HEK293 (cell line): ENCODE results near the gene MAPK8IP3.

Experiments
- CTCF ChIA-PET: fragments of 350-600 bp; formaldehyde crosslinking; extraction: SDS; loops from one replicate; lab custom pipeline; 2021; ENCODE audit warnings: antibody characterized with exemption; lab: Yijun Ruan, JAX
- POLR2A ChIA-PET: fragments of 300-600 bp; formaldehyde crosslinking; extraction: SDS; loops from one replicate; lab custom pipeline; 2020; ENCODE audit warnings: antibody characterized with exemption, inconsistent platforms; lab: Yijun Ruan, JAX
- H3K27ac ChIP-seq: fragments of 200-500 bp; sonication (Bioruptor generic); 2 replicates; pipeline ENCODE4 v1.5.1; 2014; ENCODE audit warnings: low read depth, low read length, control low read depth, inconsistent platforms; ENCODE audit errors: extremely low read depth
- H3K36me3 ChIP-seq, 2 experiments: fragments of 200-500 bp in 1 of 2; sonication (Bioruptor generic) in 1 of 2; 1 replicate in 1 of 2; 2 replicates in 1 of 2; pipeline ENCODE4 v1.5.1; 2014 to 2017; ENCODE audit warnings: inconsistent platforms in 2 of 2, low read length in 2 of 2; ENCODE audit not compliant: control insufficient read depth in 2 of 2, insufficient read depth in 1 of 2
- H3K4me1 ChIP-seq: fragments of 200-500 bp; sonication (Bioruptor generic); 2 replicates; pipeline ENCODE4 v1.5.1; 2014; ENCODE audit warnings: mild to moderate bottlenecking, low read length, inconsistent platforms; ENCODE audit not compliant: control insufficient read depth, insufficient read depth
- H3K4me3 ChIP-seq: 2 replicates; pipeline ENCODE4 v1.5.1; 2011; ENCODE audit warnings: low read depth, mild to moderate bottlenecking, control low read depth, low read length, moderate library complexity
- H3K9me3 ChIP-seq: fragments of 200-500 bp; sonication (Bioruptor generic); 2 replicates; pipeline ENCODE4 v1.5.1; 2014; ENCODE audit warnings: low read depth, low read length, inconsistent platforms; ENCODE audit not compliant: control insufficient read depth, insufficient read depth
- EGR2 ChIP-seq: fragments of 450-650 bp; formaldehyde crosslinking; IDR thresholded peaks from 2 replicates; pipeline ENCODE4 v1.5.1; 2016; ENCODE audit warnings: low read depth, missing biosample characterization, missing genetic modification characterization
- GLIS1 ChIP-seq: fragments of 450-650 bp; formaldehyde crosslinking; IDR thresholded peaks from 2 replicates; pipeline ENCODE4 v1.5.1; 2016; ENCODE audit warnings: missing biosample characterization, missing genetic modification characterization
- HIC1 ChIP-seq: fragments of 450-650 bp; formaldehyde crosslinking; IDR thresholded peaks from 2 replicates; pipeline ENCODE4 v1.5.1; 2016; ENCODE audit warnings: missing biosample characterization, missing genetic modification characterization
- HOXA7 ChIP-seq: sonication (generic); formaldehyde crosslinking; IDR thresholded peaks from 2 replicates; pipeline ENCODE4 v1.8.1; 2022; ENCODE audit warnings: missing genetic modification reagents, borderline replicate concordance
- KLF8 ChIP-seq: fragments of 450-650 bp; formaldehyde crosslinking; IDR thresholded peaks from 2 replicates; pipeline ENCODE4 v1.5.1; 2016; ENCODE audit warnings: missing biosample characterization, missing genetic modification characterization
- MYNN ChIP-seq: fragments of 450-650 bp; formaldehyde crosslinking; IDR thresholded peaks from 2 replicates; pipeline ENCODE4 v1.5.1; 2016; ENCODE audit warnings: missing biosample characterization, missing genetic modification characterization, borderline replicate concordance
- MZF1 ChIP-seq: fragments of 450-650 bp; formaldehyde crosslinking; IDR thresholded peaks from 2 replicates; pipeline ENCODE4 v1.5.1; 2017; ENCODE audit warnings: missing biosample characterization, missing genetic modification characterization, borderline replicate concordance
- PBX3 ChIP-seq: sonication (generic); formaldehyde crosslinking; IDR thresholded peaks from 2 replicates; pipeline ENCODE4 v1.8.1; 2022; ENCODE audit warnings: mild to moderate bottlenecking, moderate library complexity, missing genetic modification reagents
- SALL2 ChIP-seq: fragments of 450-650 bp; formaldehyde crosslinking; IDR thresholded peaks from 2 replicates; pipeline ENCODE4 v1.5.0; 2017; ENCODE audit warnings: missing biosample characterization, mild to moderate bottlenecking, missing genetic modification characterization, borderline replicate concordance
- SCRT1 ChIP-seq: fragments of 450-650 bp; formaldehyde crosslinking; IDR thresholded peaks from 2 replicates; pipeline ENCODE4 v1.5.1; 2016; ENCODE audit warnings: missing biosample characterization, missing genetic modification characterization, borderline replicate concordance
- SCRT2 ChIP-seq: fragments of 450-650 bp; formaldehyde crosslinking; IDR thresholded peaks from 2 replicates; pipeline ENCODE4 v1.5.1; 2016; ENCODE audit warnings: missing biosample characterization, missing genetic modification characterization
- SETDB1 ChIP-seq: IDR thresholded peaks from one replicate; pipeline ENCODE4 v1.6.1; 2017; ENCODE audit warnings: mild to moderate bottlenecking, low read length, moderate library complexity, mixed read lengths; ENCODE audit not compliant: insufficient read length
- SP7 ChIP-seq: fragments of 450-650 bp; formaldehyde crosslinking; IDR thresholded peaks from 2 replicates; pipeline ENCODE4 v1.5.1; 2016; ENCODE audit warnings: missing biosample characterization, missing genetic modification characterization
- ZBTB6 ChIP-seq: fragments of 450-650 bp; formaldehyde crosslinking; IDR thresholded peaks from 2 replicates; pipeline ENCODE4 v1.5.1; 2017; ENCODE audit warnings: missing biosample characterization, missing genetic modification characterization
- ZEB2 ChIP-seq: fragments of 450-650 bp; formaldehyde crosslinking; IDR thresholded peaks from 2 replicates; pipeline ENCODE4 v1.5.1; 2016; ENCODE audit warnings: missing biosample characterization, missing genetic modification characterization
- ZNF10 ChIP-seq: fragments of 450-650 bp; formaldehyde crosslinking; IDR thresholded peaks from 2 replicates; pipeline ENCODE4 v1.5.1; 2017; ENCODE audit warnings: missing biosample characterization, missing genetic modification characterization
- ZNF114 ChIP-seq: fragments of 450-650 bp; formaldehyde crosslinking; IDR thresholded peaks from 2 replicates; pipeline ENCODE4 v1.5.0; 2017; ENCODE audit warnings: missing biosample characterization, missing genetic modification characterization
- ZNF140 ChIP-seq: fragments of 450-650 bp; formaldehyde crosslinking; IDR thresholded peaks from 2 replicates; pipeline ENCODE4 v1.5.1; 2016; ENCODE audit warnings: missing biosample characterization, missing genetic modification characterization
- ZNF146 ChIP-seq: fragments of 450-650 bp; formaldehyde crosslinking; IDR thresholded peaks from 2 replicates; pipeline ENCODE4 v1.5.1; 2016; ENCODE audit warnings: missing biosample characterization, missing genetic modification characterization
- ZNF16 ChIP-seq: fragments of 450-650 bp; formaldehyde crosslinking; IDR thresholded peaks from 2 replicates; pipeline ENCODE4 v1.5.1; 2016; ENCODE audit warnings: low read depth, missing biosample characterization, missing genetic modification characterization
- ZNF174 ChIP-seq: fragments of 450-650 bp; formaldehyde crosslinking; IDR thresholded peaks from 2 replicates; pipeline ENCODE4 v1.5.0; 2017; ENCODE audit warnings: missing biosample characterization, mild to moderate bottlenecking, missing genetic modification characterization
- ZNF214 ChIP-seq: fragments of 450-650 bp; formaldehyde crosslinking; IDR thresholded peaks from 2 replicates; pipeline ENCODE4 v1.5.1; 2017; ENCODE audit warnings: missing biosample characterization, mild to moderate bottlenecking, missing genetic modification characterization, borderline replicate concordance
- ZNF488 ChIP-seq: fragments of 450-650 bp; formaldehyde crosslinking; IDR thresholded peaks from 2 replicates; pipeline ENCODE4 v1.5.1; 2016; ENCODE audit warnings: missing biosample characterization, missing genetic modification characterization
- ZNF514 ChIP-seq: fragments of 450-650 bp; formaldehyde crosslinking; IDR thresholded peaks from 2 replicates; pipeline ENCODE4 v1.5.1; 2016; ENCODE audit warnings: missing biosample characterization, missing genetic modification characterization
- ZNF645 ChIP-seq: fragments of 450-650 bp; formaldehyde crosslinking; IDR thresholded peaks from 2 replicates; pipeline ENCODE4; 2016; ENCODE audit warnings: missing biosample characterization, missing genetic modification characterization
- ZNF664 ChIP-seq: fragments of 450-650 bp; formaldehyde crosslinking; IDR thresholded peaks from 2 replicates; pipeline ENCODE4 v1.5.1; 2016; ENCODE audit warnings: missing biosample characterization, missing genetic modification characterization
- ZNF701 ChIP-seq: fragments of 450-650 bp; formaldehyde crosslinking; IDR thresholded peaks from 2 replicates; pipeline ENCODE4 v1.5.1; 2016; ENCODE audit warnings: missing biosample characterization, missing genetic modification characterization
- ZNF768 ChIP-seq: fragments of 450-650 bp; formaldehyde crosslinking; IDR thresholded peaks from 2 replicates; pipeline ENCODE4 v1.5.1; 2018; ENCODE audit warnings: missing biosample characterization, mild to moderate bottlenecking, missing genetic modification characterization
- ZNF837 ChIP-seq: fragments of 450-650 bp; formaldehyde crosslinking; IDR thresholded peaks from 2 replicates; pipeline ENCODE4 v1.5.1; 2016; ENCODE audit warnings: missing biosample characterization, missing genetic modification characterization
- ZNF843 ChIP-seq: fragments of 450-650 bp; formaldehyde crosslinking; IDR thresholded peaks from 2 replicates; pipeline ENCODE4 v1.5.1; 2016; ENCODE audit warnings: missing biosample characterization, missing genetic modification characterization

Gene MAPK8IP3

GRCh38 chr16:1691956-1692355, 14.0 kb upstream of the MAPK8IP3 start:
- Histone ChIP-seq H3K4me3 (no peak overlapping the region), H3K9me3 (no peaks in the 10 kb centered on the region), H3K4me1 (no peaks in the 10 kb centered on the region; the same call in 1 of the 2 replicates), H3K27ac (no peak overlapping the region), H3K36me3 (peaks cover 58 to 93% of the 10 kb centered on the region in 2 experiments)
- ChIA-PET POLR2A (interaction anchor here (1.4 kb wide), 1 partner anchor 14 kb away, joined by 3 read pairs; the partner anchor contains the start of gene JPT2), CTCF (interaction anchor here (0.7 kb wide), 1 partner anchor 311 kb away, joined by 3 read pairs; no protein-coding TSS in a partner anchor)
- TF ChIP-seq SALL2 (tag by site-specific recombination) (no peak), EGR2 (0 out of 2 replicates have a peak, but pooled peaks have one; percentile 7)

- H3K9me3 ChIP-seq: no peaks in the 10 kb centered on the region
- TF ChIP-seq ZNF10 (tag by site-specific recombination) (no peak), ZNF514 (tag by site-specific recombination) (no peak), GLIS1 (tag by site-specific recombination) (no peak), PBX3 (CRISPR knock-in tag) (no peak), ZBTB6 (no peak), SCRT2 (tag by site-specific recombination) (peak; percentile 89), SETDB1 (peak; percentile 29), ZNF114 (no peak), ZNF16 (tag by site-specific recombination) (no peak), ZNF146 (tag by site-specific recombination) (peak; percentile 92), SCRT1 (peak; percentile 68; the same call in 1 of the 2 replicates), ZNF174 (tag by site-specific recombination) (no peak), ZNF843 (tag by site-specific recombination) (no peak), ZNF837 (tag by site-specific recombination) (no peak), HOXA7 (no peak), MZF1 (tag by site-specific recombination) (no peak), ZNF701 (tag by site-specific recombination) (no peak), ZNF768 (tag by site-specific recombination) (no peak), KLF8 (tag by site-specific recombination) (no peak), SP7 (tag by site-specific recombination) (no peak), SALL2 (tag by site-specific recombination) (no peak), ZNF645 (tag by site-specific recombination) (no peak), HIC1 (tag by site-specific recombination) (no peak), ZNF214 (no peak), ZEB2 (no peak), ZNF140 (no peak), ZNF664 (tag by site-specific recombination) (no peak), ZNF488 (no peak), MYNN (tag by site-specific recombination) (no peak)
These were observed 9.1 kb upstream of the MAPK8IP3 start for GRCh38 chr16:1696863-1697262.

More at GRCh38 chr16:1696863-1697262, 9.1 kb upstream of the MAPK8IP3 start:
- no peak overlapping the region for H3K27ac ChIP-seq
- ChIA-PET CTCF (interaction anchor here (0.8 kb wide), 1 partner anchor 9 kb away, joined by 4 read pairs; the partner anchor contains the start of gene MAPK8IP3), POLR2A (interaction anchor here (1.4 kb wide), 1 partner anchor 9 kb away, joined by 4 read pairs; the partner anchor contains the start of gene MAPK8IP3)
- peaks cover 45 to 96% of the 10 kb centered on the region in 2 experiments for H3K36me3 ChIP-seq
- no peaks in the 10 kb centered on the region for H3K4me1 ChIP-seq
- no peak overlapping the region for H3K4me3 ChIP-seq
